ENCODE data around the gene ADRB2. TPM values are rescaled to one million over a fixed set of nuclear protein-coding genes. Genes with fewer than 3 reads are reported as not detected.

Gene ADRB2
- total and polyA plus RNA-seq, 10 of the 15 experiments (the other 5 are each of a cell fraction or from before 2014, with no cell fraction given) = 0.03 to 0.34 (median 0.18) TPM; not detected in 1

DNA sequence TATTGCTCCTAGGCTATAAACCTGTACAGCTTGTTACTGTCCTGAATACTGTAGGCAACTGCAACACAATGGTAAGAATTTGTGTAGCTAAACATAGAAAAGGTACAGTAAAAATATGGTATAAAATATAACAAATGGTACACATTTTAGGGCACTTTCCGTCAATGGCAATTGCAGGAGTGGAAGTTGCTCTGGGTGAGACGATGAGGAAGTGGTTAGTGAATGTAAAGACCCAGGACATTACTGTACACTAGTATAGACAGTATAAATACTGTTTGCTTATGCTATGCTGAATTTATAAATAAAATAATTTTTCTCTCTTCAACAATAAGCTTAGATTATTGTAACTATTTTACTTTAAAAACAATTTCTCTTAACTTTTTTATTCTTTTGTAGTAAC is 15.6 kb upstream of the ADRB2 start:
- in situ Hi-C loops (cut with MboI) = no loop called here
- H3K27ac ChIP-seq (ENCODE audit: control insufficient read depth, insufficient read depth) = no peak overlapping the region
- no peak for TF ChIP-seq BHLHE40 (IDR thresholded peaks at IDR 0.05; ENCODE audit: borderline replicate concordance in 1 of 2, low read depth in 2 of 2, low read length in 1 of 2)
- no peak for TF ChIP-seq BACH1 (IDR thresholded peaks at IDR 0.05; ENCODE audit: borderline replicate concordance)
- no peak for TF ChIP-seq ETV6 (conservative IDR thresholded peaks at IDR 0.05 in 1 of 2, IDR thresholded peaks at IDR 0.05 in 1 of 2; ENCODE audit: borderline replicate concordance in 1 of 2, low read depth in 1 of 2)
- TF ChIP-seq POU2F2 (IDR thresholded peaks at IDR 0.05; ENCODE audit: borderline replicate concordance, low read depth, low read length) = no peak
- no peak for TF ChIP-seq TBL1XR1 (IDR thresholded peaks at IDR 0.05; ENCODE audit: low read depth, low read length)
- no peak for TF ChIP-seq GABPA (IDR thresholded peaks at IDR 0.05; ENCODE audit: low read depth)
- TF ChIP-seq RCOR1 (conservative IDR thresholded peaks at IDR 0.05; ENCODE audit: low read depth, low read length) = no peak
- TF ChIP-seq FOS (IDR thresholded peaks at IDR 0.05; ENCODE audit: borderline replicate concordance, extremely low read depth, insufficient read length) = no peak
- no peak for TF ChIP-seq PML (IDR thresholded peaks at IDR 0.05; ENCODE audit: low read length)
- TF ChIP-seq, protein P1, sequence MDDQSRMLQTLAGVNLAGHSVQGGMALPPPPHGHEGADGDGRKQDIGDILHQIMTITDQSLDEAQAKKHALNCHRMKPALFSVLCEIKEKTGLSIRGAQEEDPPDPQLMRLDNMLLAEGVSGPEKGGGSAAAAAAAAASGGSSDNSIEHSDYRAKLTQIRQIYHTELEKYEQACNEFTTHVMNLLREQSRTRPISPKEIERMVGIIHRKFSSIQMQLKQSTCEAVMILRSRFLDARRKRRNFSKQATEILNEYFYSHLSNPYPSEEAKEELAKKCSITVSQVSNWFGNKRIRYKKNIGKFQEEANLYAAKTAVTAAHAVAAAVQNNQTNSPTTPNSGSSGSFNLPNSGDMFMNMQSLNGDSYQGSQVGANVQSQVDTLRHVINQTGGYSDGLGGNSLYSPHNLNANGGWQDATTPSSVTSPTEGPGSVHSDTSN (IDR thresholded peaks at IDR 0.05; ENCODE audit: insufficient replicate concordance, low read depth, low read length) = no peak
- TF ChIP-seq, protein P2, sequence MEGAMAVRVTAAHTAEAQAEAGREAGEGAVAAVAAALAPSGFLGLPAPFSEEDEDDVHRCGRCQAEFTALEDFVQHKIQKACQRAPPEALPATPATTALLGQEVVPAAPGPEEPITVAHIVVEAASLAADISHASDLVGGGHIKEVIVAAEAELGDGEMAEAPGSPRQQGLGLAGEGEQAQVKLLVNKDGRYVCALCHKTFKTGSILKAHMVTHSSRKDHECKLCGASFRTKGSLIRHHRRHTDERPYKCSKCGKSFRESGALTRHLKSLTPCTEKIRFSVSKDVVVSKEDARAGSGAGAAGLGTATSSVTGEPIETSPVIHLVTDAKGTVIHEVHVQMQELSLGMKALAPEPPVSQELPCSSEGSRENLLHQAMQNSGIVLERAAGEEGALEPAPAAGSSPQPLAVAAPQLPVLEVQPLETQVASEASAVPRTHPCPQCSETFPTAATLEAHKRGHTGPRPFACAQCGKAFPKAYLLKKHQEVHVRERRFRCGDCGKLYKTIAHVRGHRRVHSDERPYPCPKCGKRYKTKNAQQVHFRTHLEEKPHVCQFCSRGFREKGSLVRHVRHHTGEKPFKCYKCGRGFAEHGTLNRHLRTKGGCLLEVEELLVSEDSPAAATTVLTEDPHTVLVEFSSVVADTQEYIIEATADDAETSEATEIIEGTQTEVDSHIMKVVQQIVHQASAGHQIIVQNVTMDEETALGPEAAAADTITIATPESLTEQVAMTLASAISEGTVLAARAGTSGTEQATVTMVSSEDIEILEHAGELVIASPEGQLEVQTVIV (IDR thresholded peaks at IDR 0.05; ENCODE audit: borderline replicate concordance, partially characterized antibody) = no peak
- TF ChIP-seq, protein P3, sequence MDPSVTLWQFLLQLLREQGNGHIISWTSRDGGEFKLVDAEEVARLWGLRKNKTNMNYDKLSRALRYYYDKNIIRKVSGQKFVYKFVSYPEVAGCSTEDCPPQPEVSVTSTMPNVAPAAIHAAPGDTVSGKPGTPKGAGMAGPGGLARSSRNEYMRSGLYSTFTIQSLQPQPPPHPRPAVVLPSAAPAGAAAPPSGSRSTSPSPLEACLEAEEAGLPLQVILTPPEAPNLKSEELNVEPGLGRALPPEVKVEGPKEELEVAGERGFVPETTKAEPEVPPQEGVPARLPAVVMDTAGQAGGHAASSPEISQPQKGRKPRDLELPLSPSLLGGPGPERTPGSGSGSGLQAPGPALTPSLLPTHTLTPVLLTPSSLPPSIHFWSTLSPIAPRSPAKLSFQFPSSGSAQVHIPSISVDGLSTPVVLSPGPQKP (IDR thresholded peaks at IDR 0.05; ENCODE audit: low read depth, low read length) = no peak
- TF ChIP-seq, protein P4, sequence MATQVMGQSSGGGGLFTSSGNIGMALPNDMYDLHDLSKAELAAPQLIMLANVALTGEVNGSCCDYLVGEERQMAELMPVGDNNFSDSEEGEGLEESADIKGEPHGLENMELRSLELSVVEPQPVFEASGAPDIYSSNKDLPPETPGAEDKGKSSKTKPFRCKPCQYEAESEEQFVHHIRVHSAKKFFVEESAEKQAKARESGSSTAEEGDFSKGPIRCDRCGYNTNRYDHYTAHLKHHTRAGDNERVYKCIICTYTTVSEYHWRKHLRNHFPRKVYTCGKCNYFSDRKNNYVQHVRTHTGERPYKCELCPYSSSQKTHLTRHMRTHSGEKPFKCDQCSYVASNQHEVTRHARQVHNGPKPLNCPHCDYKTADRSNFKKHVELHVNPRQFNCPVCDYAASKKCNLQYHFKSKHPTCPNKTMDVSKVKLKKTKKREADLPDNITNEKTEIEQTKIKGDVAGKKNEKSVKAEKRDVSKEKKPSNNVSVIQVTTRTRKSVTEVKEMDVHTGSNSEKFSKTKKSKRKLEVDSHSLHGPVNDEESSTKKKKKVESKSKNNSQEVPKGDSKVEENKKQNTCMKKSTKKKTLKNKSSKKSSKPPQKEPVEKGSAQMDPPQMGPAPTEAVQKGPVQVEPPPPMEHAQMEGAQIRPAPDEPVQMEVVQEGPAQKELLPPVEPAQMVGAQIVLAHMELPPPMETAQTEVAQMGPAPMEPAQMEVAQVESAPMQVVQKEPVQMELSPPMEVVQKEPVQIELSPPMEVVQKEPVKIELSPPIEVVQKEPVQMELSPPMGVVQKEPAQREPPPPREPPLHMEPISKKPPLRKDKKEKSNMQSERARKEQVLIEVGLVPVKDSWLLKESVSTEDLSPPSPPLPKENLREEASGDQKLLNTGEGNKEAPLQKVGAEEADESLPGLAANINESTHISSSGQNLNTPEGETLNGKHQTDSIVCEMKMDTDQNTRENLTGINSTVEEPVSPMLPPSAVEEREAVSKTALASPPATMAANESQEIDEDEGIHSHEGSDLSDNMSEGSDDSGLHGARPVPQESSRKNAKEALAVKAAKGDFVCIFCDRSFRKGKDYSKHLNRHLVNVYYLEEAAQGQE (IDR thresholded peaks at IDR 0.05; ENCODE audit: low read depth, low read length) = no peak
- TF ChIP-seq NFYA (IDR thresholded peaks at IDR 0.05; ENCODE audit: borderline replicate concordance, low read depth, low read length) = no peak
- TF ChIP-seq SUPT20H (IDR thresholded peaks at IDR 0.05; ENCODE audit: borderline replicate concordance, control insufficient read depth, low read depth, low read length) = no peak

More for the DNA sequence above, 15.6 kb upstream of the ADRB2 start:
- CTCF ChIA-PET = interaction anchor here (1.0 to 3.5 kb wide), 5 partner anchors 10 to 80 kb away, joined by 3 to 23 read pairs (median 8); no protein-coding TSS in a partner anchor
- POLR2A ChIA-PET = interaction anchor here (0.6 to 1.4 kb wide), 3 partner anchors 10 to 23 kb away, joined by 3 read pairs; no protein-coding TSS in a partner anchor
- SMC1A ChIA-PET (ENCODE audit: uncharacterized antibody, unreplicated experiment) = interaction anchor here (0.8 to 3.0 kb wide), 6 partner anchors 10 to 76 kb away, joined by 3 to 16 read pairs (median 4); no protein-coding TSS in a partner anchor
- Histone ChIP-seq H2AFZ (ENCODE audit: control insufficient read depth, low read depth, low read length) (no peak overlapping the region), H3K79me2 (ENCODE audit: control insufficient read depth, insufficient read depth, low read length) (no peaks in the 10 kb centered on the region), H3K4me1 (ENCODE audit: control insufficient read depth, insufficient read depth, low read length) (peaks cover 42% of the 10 kb centered on the region), H3K36me3 (ENCODE audit: control insufficient read depth in 2 of 2, insufficient read depth in 2 of 2, low read length in 1 of 2) (no peaks in the 10 kb centered on the region), H3K4me2 (ENCODE audit: control insufficient read depth, insufficient read depth) (no peak overlapping the region), H3K9me3 (replicated peaks; ENCODE audit: control insufficient read depth, insufficient read depth, low read length) (no peaks in the 10 kb centered on the region), H4K20me1 (ENCODE audit: control insufficient read depth, insufficient read depth) (no peaks in the 10 kb centered on the region), H3K4me3 (no peak overlapping the region), H3K27me3 (replicated peaks in 1 of 2; ENCODE audit: control insufficient read depth in 2 of 2, insufficient read depth in 2 of 2, low read length in 1 of 2) (no peaks in the 10 kb centered on the region), H3K9ac (ENCODE audit: control insufficient read depth, insufficient read depth, low read length) (no peak overlapping the region)
- RAD21 ChIA-PET (ENCODE audit: unreplicated experiment) = interaction anchor here (0.7 to 2.6 kb wide), 2 partner anchors 70 to 147 kb away, joined by 3 to 7 read pairs; no protein-coding TSS in a partner anchor
- ATAC-seq (no peak), FAIRE-seq (no peak), DNase-seq (ENCODE audit: low read depth, low spot score) (no peak)
- whole genome bisulfite sequencing (ENCODE audit: insufficient coverage, insufficient replicate concordance, low lambda C conversion rate, missing lambda C conversion rate) = 42% methylated on average over 2 of the region's 2 CpGs
- no TSS peak for BruUV-seq (replicated peaks)
- intact Hi-C loops (cut with micrococcal nuclease; ENCODE audit: unreplicated experiment) = no loop called here

Data from GM12878 (cell line).